Caco-2 (cell line): Measurements from ENCODE around the gene WNK1. TPM values are rescaled to one million over a fixed set of nuclear protein-coding genes. Genes with fewer than 3 reads are reported as not detected.

Source experiments
- BruUV-seq: library from RNA; stranded (reverse); fragments of 400-500 nt; replicated peaks from 2 replicates; lab custom pipeline; 2021; lab: Mats Ljungman, UMichigan
- CTCF ChIA-PET: fragments of 300-600 bp; sonication (Branson Sonifier 250); formaldehyde crosslinking; loops from one replicate; lab custom pipeline; 2022; ENCODE audit warnings: antibody characterized with exemption; lab: Charles Lee
- POLR2A ChIA-PET: fragments of 300-600 bp; sonication (Branson Sonifier 250); formaldehyde crosslinking; loops from one replicate; lab custom pipeline; 2022; ENCODE audit warnings: antibody characterized with exemption; lab: Charles Lee
- DNase-seq, 2 experiments: peaks; one replicate each; pipeline versions ENCODE4 v3.0.0 to v3.0.0-alpha.2; 2020 to 2022
- H3K27me3 ChIP-seq: replicated peaks from 2 replicates; pipeline ENCODE4 v1.6.0; 2011; ENCODE audit warnings: low read length; ENCODE audit not compliant: control insufficient read depth, insufficient read depth
- H3K36me3 ChIP-seq: 2 replicates; pipeline ENCODE4 v1.5.1; 2011; ENCODE audit warnings: low read length; ENCODE audit not compliant: control insufficient read depth, insufficient read depth
- H3K4me1 ChIP-seq: fragments of 250-450 bp; sonication (Bioruptor Pico); 2 replicates; pipeline ENCODE4 v1.5.1; 2020; ENCODE audit warnings: mild to moderate bottlenecking
- H3K4me3 ChIP-seq: 2 replicates; pipeline ENCODE4 v1.5.1; 2011; ENCODE audit warnings: low read depth, mild to moderate bottlenecking, control low read depth, low read length
- H3K9me3 ChIP-seq: fragments of 250-450 bp; sonication (Bioruptor Pico); 2 replicates; pipeline ENCODE4 v1.5.1; 2020; ENCODE audit warnings: mild to moderate bottlenecking, moderate library complexity
- H3K27ac Mint-ChIP-seq: one replicate; pipeline ENCODE4 v1.8.0; 2022; ENCODE audit warnings: mixed read lengths; ENCODE audit not compliant: unreplicated experiment
- H3K27me3 Mint-ChIP-seq: one replicate; pipeline ENCODE4 v1.8.0; 2022; ENCODE audit warnings: mixed read lengths; ENCODE audit not compliant: insufficient read depth, unreplicated experiment
- H3K36me3 Mint-ChIP-seq: one replicate; pipeline ENCODE4 v1.8.0; 2022; ENCODE audit warnings: mild to moderate bottlenecking, mixed read lengths; ENCODE audit not compliant: insufficient read depth, unreplicated experiment
- H3K4me1 Mint-ChIP-seq: one replicate; pipeline ENCODE4 v1.8.0; 2022; ENCODE audit warnings: low read depth, mixed read lengths; ENCODE audit not compliant: unreplicated experiment
- H3K4me3 Mint-ChIP-seq: one replicate; pipeline ENCODE4 v1.8.0; 2022; ENCODE audit warnings: mild to moderate bottlenecking, moderate library complexity, mixed read lengths; ENCODE audit not compliant: unreplicated experiment
- H3K9me3 Mint-ChIP-seq: one replicate; pipeline ENCODE4 v1.8.0; 2022; ENCODE audit warnings: mixed read lengths; ENCODE audit not compliant: unreplicated experiment
- CTCF ChIP-seq, 2 experiments: fragments of 200-600 bp in 1 of 2; IDR thresholded peaks; 1 replicate in 1 of 2; 2 replicates in 1 of 2; pipeline versions ENCODE4 v1.5.1 to v1.8.0; 2011 to 2022; ENCODE audit warnings: antibody characterized with exemption in 1 of 2, control low read depth in 1 of 2, inconsistent platforms in 1 of 2, low read depth in 1 of 2, low read length in 1 of 2, mild to moderate bottlenecking in 1 of 2, moderate library complexity in 1 of 2; ENCODE audit not compliant: insufficient read depth in 1 of 2, severe bottlenecking in 1 of 2, unreplicated experiment in 1 of 2
- intact Hi-C: fragments of 100-400 bp; cut with micrococcal nuclease; formaldehyde crosslinking; loops from one replicate; pipeline ENCODE4 v1.10.0; 2022; ENCODE audit not compliant: unreplicated experiment
- total RNA-seq: library from RNA; stranded (reverse); gene quantifications from 2 replicates; pipeline ENCODE4 v1.2.3, GENCODE V29; 2022

The WNK1 gene
- total RNA-seq, 1 experiment from 2014 or later = 224 TPM

- Mint-ChIP-seq H3K27me3 (no peaks in the 10 kb centered on the region), H3K27ac (peak overlapping the region; percentile 14), H3K4me3 (no peak overlapping the region), H3K4me1 (peaks cover 12% of the 10 kb centered on the region), H3K9me3 (no peaks in the 10 kb centered on the region), H3K36me3 (peaks cover 20% of the 10 kb centered on the region)
- ChIA-PET CTCF (no interaction called here), POLR2A (no interaction called here)
- Histone ChIP-seq H3K4me1 (peaks cover 18% of the 10 kb centered on the region), H3K4me3 (no peak overlapping the region), H3K36me3 (no peaks in the 10 kb centered on the region; the same call in 1 of the 2 replicates), H3K27me3 (no peaks in the 10 kb centered on the region), H3K9me3 (no peaks in the 10 kb centered on the region)
- BruUV-seq = no TSS peak
- no peak for DNase-seq
- no peak for TF ChIP-seq CTCF (IDR thresholded peaks at IDR 0.05; ENCODE audit: insufficient read depth in 1 of 2, low read depth in 1 of 2, low read length in 1 of 2, severe bottlenecking in 1 of 2, unreplicated experiment in 1 of 2)
- intact Hi-C loops = loop anchor here (5.0 kb wide), 1 partner anchor 139 kb away; no protein-coding TSS in a partner anchor
These were observed 201.4 kb downstream of the WNK1 start for GRCh38 chr12:953776-954175.

- intact Hi-C loops = loop anchor here (5.0 kb wide), 1 partner anchor 138 kb away; no protein-coding TSS in a partner anchor
- no peaks in the 10 kb centered on the region; the same call in 1 of the 2 replicates for H3K36me3 ChIP-seq
- POLR2A ChIA-PET = no interaction called here
- no TSS peak for BruUV-seq
- CTCF ChIA-PET = no interaction called here
- no peak for DNase-seq
- no peak overlapping the region for H3K4me3 ChIP-seq
- Mint-ChIP-seq H3K27me3 (no peaks in the 10 kb centered on the region), H3K4me3 (no peak overlapping the region), H3K36me3 (peaks cover 10% of the 10 kb centered on the region), H3K4me1 (peaks cover 12% of the 10 kb centered on the region), H3K27ac (no peak overlapping the region), H3K9me3 (no peaks in the 10 kb centered on the region)
- TF ChIP-seq CTCF (IDR thresholded peaks at IDR 0.05; ENCODE audit: insufficient read depth in 1 of 2, low read depth in 1 of 2, low read length in 1 of 2, severe bottlenecking in 1 of 2, unreplicated experiment in 1 of 2) = no peak
- peaks cover 18% of the 10 kb centered on the region for H3K4me1 ChIP-seq
- H3K27me3 ChIP-seq = no peaks in the 10 kb centered on the region
- H3K9me3 ChIP-seq = no peaks in the 10 kb centered on the region
These were observed 202.4 kb downstream of the WNK1 start for GRCh38 chr12:954741-955140.

- no peak for TF ChIP-seq CTCF (IDR thresholded peaks at IDR 0.05; ENCODE audit: insufficient read depth in 1 of 2, low read depth in 1 of 2, low read length in 1 of 2, severe bottlenecking in 1 of 2, unreplicated experiment in 1 of 2)
- Histone ChIP-seq H3K4me1 (peaks cover 10% of the 10 kb centered on the region), H3K36me3 (no peaks in the 10 kb centered on the region; the same call in 1 of the 2 replicates), H3K27me3 (no peaks in the 10 kb centered on the region), H3K9me3 (no peaks in the 10 kb centered on the region), H3K4me3 (no peak overlapping the region)
- Mint-ChIP-seq H3K4me1 (peaks cover 8% of the 10 kb centered on the region), H3K9me3 (no peaks in the 10 kb centered on the region), H3K27ac (no peak overlapping the region), H3K36me3 (peaks cover 3% of the 10 kb centered on the region), H3K4me3 (no peak overlapping the region), H3K27me3 (no peaks in the 10 kb centered on the region)
- intact Hi-C loops = no loop called here
- ChIA-PET CTCF (no interaction called here), POLR2A (no interaction called here)
- BruUV-seq = no TSS peak
- DNase-seq = no peak
These were observed 203.6 kb downstream of the WNK1 start for GRCh38 chr12:955939-956338.
